Measurements from ENCODE around the gene MYLIP. TPM values are rescaled to one million over a fixed set of nuclear protein-coding genes. Genes with fewer than 3 reads are reported as not detected.
A peak's percentile ranks its signal among the peaks of the same experiment; 100 is the strongest.

The MYLIP gene
- total RNA-seq, 2 donors from 2014 or later, result 17.2 to 38.6 TPM

- DNase-seq (no peak), ATAC-seq (peak; percentile 53)
- intact Hi-C loops (cut with DNase I, micrococcal nuclease), result loop anchor here in 1 of 2 donors (5.0 to 10.0 kb wide), 2 partner anchors 58 to 491 kb away; partner anchors contain the start of gene MYLIP
Observed at GRCh38 chr6:16183187-16183664, 54.3 kb downstream of the MYLIP start.

- intact Hi-C loops (cut with DNase I, micrococcal nuclease), result loop anchor here in 1 of 2 donors (5.0 to 10.0 kb wide), 2 partner anchors 59 to 492 kb away; partner anchors contain the start of gene MYLIP
- DNase-seq (peak; percentile 47 to 55), ATAC-seq (peak; percentile 71)
Observed at GRCh38 chr6:16184129-16184528, 55.2 kb downstream of the MYLIP start.

- intact Hi-C loops (cut with DNase I, micrococcal nuclease), result loop anchor here in 1 of 2 donors (5.0 to 10.0 kb wide), 2 partner anchors 60 to 492 kb away; partner anchors contain the start of gene MYLIP
- ATAC-seq, result peak; percentile 51
- DNase-seq, result no peak
Observed at GRCh38 chr6:16184551-16184950, 55.7 kb downstream of the MYLIP start.

- intact Hi-C loops (cut with DNase I, micrococcal nuclease), result loop anchor here in 1 of 2 donors (10.0 kb wide), 1 partner anchor 62 kb away; the partner anchor contains the start of gene MYLIP
- peak; percentile 66 for ATAC-seq
- DNase-seq, result no peak
Observed at GRCh38 chr6:16187176-16187575, 58.3 kb downstream of the MYLIP start.

GRCh38 chr6:16190214-16190613 lies 61.3 kb downstream of the MYLIP start:
- no peak for DNase-seq
- intact Hi-C loops (cut with DNase I, micrococcal nuclease), result no loop called here
- ATAC-seq, result peak; percentile 59

- ATAC-seq, result no peak
- DNase-seq, result no peak
- intact Hi-C loops (cut with DNase I, micrococcal nuclease), result no loop called here
Observed at GRCh38 chr6:16196260-16196983, 67.5 kb downstream of the MYLIP start.

- intact Hi-C loops (cut with DNase I, micrococcal nuclease), result no loop called here
- no peak for DNase-seq
- ATAC-seq, result no peak
Observed at GRCh38 chr6:16196984-16197546, 68.2 kb downstream of the MYLIP start.

Small RNA genes within 50 kb of the gene (microRNA-seq; reads per million reads assigned to microRNA genes)
- 0 reads per million in 2 donors for gene MIR4639

Other genes with a start within 250 kb of the MYLIP start
- gene GMPR, start 109.5 kb downstream of the MYLIP start, total RNA-seq, result 1 to 10 TPM; 2.3 to 5.6 TPM

All from left colon (tissue), 2 donors.